GM19395 (cell line): ENCODE measurements around the gene PPP2R2C.

Source experiments
- ATAC-seq: cut with Tn5 transposase; IDR thresholded peaks from one replicate; pipeline ENCODE4 v1.9.1; 2021; ENCODE audit warnings: mild to moderate bottlenecking, moderate library complexity; ENCODE audit not compliant: unreplicated experiment

The PPP2R2C gene

DNA sequence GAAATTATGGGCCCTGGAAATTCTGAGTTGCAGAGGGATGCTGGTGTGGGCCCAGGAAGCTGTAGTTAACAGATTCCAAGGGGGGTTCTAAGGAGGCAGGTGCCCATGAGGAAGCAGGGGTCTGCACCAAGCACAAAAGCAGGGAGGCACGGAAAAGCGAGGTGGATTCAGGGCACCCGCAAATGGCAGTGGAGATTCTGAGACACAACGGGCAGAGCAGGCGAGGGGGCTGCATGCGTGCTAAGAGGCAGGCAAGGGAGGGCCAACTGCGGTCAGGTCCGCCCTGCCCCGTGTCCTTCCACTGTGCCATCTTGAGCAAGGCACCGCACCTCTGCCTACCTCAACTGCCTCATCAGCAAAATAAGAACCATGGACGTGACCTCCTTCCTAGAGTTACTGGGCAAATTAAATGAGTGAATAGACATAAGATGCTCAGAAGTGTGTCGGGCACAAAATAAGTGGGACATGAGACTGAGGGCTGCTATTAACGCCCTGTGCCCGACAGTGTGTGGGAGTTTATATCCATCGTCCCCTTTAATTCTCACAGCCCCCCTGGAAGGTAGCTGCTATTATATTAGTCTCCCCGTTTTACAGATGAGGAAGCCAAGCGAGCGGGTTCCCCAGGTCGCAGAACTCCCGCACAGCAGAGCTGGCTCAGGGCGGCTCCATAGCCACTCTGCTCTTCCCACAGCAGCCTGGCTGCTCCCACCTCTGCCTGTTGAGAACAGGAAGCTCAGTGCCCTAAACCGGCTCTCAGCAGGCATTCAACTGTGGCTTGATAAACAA lies 67.6 kb downstream of the PPP2R2C start:
- no peak for ATAC-seq

DNA sequence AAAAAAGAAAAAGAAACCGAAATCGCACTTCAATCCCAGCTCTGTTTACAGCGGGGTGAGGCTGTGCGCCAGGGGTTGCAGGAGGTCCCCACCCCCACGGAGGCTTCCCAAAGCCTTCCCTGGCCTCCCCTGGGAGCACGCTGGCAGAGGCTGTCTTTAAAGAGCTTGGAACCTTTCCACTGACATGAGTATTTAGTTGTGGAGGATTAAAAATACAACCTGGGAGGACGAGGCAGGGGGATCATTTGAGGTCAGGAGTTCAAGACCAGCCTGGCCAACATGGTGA lies 69.1 kb downstream of the PPP2R2C start:
- ATAC-seq, result no peak

DNA sequence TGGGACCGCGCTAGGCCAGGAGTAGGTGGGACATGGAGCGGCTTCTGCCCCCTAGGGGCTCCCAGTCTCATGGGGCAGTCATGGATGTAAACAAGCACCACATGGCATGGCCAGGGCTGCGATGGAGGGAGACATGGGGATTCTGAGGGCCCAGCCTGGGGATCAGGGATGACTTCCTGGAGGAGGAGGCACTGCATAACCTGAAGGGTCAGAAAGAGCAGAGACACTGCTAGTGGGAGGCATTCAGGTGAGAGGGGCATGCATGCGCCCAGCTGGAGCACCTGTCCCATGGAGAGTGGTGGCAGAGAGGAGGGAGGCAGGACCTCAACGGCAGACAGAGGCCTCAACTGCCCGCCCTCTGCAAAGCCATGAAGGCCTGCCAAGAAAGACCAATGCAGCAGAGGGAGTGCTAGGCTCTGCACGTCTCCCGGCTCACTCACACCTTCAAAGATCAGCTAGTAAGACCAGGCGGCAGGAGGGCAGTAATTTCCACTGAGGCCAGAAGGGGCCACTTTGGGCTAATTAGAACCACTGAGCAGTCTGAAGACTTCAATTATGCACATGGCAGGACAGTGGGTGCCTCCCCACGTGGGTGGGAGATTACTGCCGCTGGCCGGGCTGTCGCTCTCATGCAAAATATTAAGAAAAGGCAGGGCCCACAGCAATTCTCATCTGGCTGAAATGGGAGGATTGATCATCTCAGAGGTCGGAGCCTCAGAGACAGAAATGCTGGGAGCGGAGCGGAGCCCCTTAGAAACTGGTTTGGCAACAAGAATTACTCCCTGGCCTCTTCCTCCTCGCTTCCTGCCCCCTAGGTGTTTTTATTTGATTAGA lies 69.6 kb downstream of the PPP2R2C start:
- no peak for ATAC-seq

GRCh38 chr4:6401797-6402196 lies 70.6 kb downstream of the PPP2R2C start:
- no peak for ATAC-seq

DNA sequence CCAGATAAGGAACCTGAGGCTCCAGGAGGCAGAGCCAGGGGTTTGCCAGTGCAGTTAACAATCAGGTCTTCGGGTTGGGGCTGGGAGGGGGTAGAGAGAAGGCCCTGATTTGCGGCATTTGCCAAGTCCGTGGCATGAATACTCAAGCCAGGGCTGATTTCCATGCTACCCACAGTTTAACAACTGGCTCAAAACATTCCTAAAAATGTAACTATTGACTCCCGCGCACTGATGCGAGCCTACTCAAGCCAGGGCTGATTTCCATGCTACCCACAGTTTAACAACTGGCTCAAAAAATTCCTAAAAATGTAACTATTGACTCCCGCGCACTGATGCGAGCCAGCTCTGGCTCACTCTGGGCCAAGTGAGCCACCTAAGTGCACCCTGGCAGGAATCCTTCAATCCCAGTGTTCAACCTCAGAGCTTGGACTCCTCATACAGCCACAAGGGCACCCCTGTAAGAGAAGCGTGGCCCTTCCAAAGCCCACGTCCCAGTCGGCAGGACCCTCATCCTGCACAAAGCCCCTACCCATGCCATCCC lies 75.6 kb downstream of the PPP2R2C start:
- ATAC-seq, result no peak

DNA sequence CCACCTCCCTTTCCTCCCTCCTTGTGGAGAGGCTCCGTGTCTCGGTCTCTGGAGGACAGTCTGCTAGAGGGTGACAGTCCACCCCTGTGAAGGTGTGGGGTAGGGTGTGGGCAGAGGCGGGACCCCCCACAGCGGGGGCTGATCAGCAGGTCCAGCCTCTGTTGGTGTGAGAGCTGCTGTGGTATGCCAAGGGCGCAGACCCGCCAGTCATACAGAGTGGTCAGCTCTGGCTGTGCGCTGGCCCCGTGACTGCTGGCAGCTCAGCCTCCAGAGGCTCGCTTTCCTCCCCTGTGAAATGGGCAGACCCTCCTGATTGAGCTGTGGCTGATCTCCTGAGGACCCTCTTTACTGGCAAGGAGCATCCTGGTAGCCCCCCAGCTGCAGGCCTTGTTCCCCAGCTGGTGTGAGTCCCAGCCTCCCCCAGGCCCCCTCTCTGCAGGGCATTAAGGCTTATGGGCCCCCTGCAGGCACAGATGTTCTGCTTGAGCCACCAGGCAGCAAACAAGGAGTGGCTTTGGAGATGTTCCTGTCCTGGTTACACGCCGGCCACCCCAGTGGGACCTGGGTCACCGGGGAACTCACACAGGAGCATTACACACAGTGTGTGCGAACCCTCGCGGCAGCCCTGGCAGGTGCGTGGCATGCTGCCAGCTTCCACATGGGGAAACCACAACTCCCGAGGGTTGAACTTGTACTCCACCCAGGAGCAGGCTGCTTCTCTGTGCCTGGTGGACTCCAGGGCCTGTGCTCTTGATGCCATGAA lies 76.8 kb downstream of the PPP2R2C start:
- no peak for ATAC-seq

DNA sequence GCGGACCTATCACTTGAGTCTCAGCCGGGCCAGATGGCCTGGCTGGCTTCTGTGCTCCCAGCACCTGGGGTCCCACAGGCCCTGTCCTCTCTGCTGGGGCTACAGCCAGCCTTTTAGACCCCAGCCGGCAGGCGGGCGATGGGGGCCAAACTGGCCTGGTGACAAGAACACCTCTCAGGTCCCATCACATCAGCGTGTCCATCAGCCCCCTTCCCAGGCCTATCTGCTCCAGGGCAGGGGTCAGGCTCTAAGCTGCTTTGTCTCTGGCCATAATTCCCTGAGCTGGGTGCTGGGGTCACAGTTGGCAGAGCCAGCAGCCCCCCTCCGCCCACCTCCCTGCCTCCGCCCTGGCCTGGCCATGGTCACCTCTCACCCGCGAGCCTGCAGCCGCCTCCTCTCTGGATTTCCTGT lies 77.7 kb downstream of the PPP2R2C start:
- ATAC-seq, result no peak

DNA sequence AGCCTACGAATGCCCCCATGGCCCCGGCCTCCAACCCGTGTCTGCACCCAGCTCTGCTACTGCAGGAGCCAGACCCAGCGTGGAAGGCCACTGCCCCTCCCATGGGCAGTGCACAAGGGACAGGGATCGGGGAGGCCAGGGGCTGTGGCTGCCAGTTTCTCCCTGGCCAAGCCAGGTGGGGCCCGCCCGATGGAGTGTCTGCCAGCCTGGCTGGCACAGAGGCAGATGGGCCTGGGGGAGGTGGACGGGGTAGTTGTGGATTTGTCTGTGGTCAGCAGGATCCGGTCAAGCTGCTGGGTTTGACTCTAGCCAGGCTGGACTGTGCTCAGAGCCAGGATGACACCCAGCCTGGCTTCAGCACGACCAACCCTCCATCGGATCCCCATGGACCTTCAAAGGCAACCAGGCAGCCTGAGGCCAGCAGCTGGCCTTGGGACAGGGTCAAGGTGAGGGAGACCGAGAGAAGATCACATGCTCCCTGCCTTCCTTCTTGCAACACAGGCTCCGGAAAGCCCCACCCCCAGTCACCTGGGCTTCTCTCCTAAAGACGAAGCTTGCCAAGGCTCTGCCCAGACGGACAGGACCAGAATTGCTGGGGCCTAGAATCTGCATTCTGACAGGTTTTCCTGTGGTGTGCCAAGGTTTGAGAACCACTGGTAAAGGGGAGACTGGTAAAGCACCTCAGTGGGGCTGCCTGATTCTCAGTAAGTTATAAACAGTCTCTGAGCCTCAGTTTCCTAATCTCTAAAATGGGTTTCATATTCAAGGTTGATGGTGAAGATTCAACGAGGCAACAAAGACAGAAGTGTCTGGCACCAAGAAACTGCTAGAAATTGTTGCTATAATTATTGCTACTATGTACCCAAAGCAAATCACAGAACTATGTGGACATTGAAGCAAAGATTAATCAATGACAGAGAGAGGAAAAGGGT lies 78.6 kb downstream of the PPP2R2C start:
- ATAC-seq, result no peak

DNA sequence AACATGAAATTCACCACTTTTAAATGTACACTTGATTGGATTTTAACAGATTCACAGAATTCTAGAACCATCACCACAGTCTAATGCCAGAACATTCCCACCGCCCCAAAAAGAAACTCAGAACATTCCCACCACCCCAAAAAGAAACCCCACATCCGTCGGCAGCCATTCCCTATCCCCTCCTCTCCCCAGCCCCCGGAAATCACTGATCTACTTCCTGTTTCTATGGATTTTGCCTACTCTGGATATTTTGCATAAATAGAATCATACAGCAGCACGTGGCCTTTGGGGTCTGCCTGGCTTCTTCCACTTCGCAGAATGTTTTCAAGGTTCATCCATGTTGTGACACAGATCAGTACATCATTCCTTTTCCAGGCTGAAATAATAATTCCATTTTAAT lies 79.3 kb downstream of the PPP2R2C start:
- no peak for ATAC-seq

DNA sequence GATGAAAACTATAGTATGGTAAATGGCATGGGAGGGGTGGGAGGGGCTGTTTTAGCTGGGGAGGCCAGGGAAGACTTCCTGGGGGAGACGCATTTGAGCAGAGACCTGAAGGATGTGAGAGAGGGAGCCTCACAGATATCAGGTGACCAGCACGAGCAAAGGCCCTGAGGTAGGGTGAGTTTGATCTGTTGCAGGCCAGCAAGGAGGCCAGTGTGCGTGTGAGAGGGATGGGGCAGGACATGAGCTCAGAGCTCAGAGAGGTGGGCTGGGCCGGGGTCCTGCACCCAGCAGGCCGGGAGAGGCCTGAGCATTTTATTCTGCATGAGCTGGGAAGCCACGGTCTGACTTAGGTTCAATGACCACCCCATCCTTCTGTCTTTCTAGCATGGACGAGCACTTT lies 80.0 kb downstream of the PPP2R2C start:
- ATAC-seq, result no peak

DNA sequence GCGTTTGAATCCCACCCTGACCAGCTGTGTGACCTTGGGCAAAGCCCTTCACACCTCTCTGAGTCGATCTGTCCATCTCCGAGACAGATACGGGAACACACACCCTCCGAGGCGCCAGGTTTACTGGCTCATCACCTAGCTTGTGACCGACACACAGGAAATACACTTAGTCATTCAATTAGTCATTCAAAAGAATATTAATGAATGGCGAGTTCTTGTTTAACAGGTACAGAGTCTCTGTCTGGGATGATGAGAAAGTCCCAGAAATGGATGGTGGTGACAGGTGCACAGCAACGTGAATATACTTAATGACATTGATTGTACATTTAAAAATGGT lies 80.6 kb downstream of the PPP2R2C start:
- no peak for ATAC-seq

DNA sequence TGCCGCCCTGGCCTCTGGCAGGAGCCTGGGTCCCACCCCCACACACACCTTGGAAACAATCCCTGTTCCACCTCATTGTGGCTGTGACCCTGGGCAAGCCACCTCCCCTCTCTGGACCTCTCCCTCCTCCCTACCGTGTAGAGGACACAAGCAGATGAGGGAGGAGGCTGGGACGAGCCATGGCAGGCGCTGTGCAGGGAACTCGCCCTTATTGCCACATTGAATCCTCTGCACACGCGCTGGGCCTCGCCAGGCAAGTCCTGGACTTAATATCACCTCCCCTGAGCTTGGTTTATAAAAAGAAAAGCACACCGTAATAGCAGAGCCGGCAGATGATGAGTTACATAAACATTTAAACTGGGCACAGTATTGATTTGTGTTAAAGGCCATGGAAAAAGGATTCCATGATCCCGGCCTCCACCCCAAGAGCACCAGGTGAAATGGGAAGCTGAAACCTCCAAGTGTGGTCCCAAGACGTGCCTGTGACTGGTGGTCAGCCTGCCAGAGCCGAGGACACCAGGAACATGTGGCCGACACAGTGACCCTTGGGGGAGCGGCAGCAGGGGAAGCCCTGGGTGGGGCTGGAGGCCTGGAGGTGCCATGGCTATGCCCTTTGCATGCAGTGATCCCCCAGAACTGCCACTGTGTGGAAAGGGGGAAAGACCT lies 81.1 kb downstream of the PPP2R2C start:
- no peak for ATAC-seq

DNA sequence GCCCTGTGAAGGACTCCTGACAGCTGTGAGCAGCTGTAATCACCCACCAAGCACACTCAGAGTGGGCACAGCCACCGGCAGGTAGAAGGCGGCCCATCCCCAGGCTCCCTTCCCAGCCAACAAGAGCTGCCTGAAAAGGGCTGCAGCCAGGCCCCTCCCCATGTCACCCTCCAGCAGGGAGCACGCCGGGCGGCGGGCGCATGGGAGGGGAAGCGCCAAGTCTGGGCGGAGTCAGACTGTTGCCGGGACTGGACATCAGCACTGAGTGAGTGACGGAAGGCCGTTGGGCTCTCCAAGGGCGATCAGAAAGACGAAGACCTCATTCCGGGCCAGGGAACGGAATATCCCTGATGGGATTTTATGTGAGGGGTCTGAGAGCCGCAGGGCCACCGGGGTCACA lies 82.1 kb downstream of the PPP2R2C start:
- ATAC-seq, result no peak

DNA sequence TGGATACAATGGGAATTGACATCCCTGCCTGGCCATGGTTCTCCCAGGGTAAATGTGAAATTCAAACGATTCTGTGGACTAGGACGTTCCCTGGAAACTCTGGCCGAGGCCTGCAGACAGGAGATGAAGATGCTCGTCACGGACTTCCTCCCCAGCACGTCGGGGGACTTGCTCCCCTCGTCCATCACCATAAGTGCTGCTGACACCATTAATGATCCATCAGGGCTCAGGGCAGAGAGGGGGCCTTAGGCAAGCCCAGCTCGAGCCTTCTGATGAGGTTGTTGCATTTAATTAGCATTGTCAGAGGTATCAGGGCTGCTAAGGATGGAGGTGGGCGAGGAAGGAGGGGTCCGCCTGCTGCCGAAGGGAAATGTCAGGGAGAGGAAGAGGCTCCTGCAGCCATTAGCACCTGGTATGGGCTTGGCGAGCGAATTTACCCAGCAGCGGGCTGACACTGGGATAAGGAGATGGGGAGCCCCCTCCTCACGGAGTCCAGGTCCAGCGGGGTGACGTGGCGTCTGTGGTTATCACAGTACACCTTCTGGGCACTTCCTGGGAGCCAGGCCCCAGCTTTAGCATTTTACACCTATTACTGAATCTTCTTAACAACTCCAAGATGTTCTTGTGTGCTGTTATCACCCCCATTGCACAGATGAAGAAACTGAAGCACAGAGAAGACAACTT lies 83.1 kb downstream of the PPP2R2C start:
- no peak for ATAC-seq

- ATAC-seq, result no peak
Measured at GRCh38 chr4:6388713-6389112, 83.7 kb downstream of the PPP2R2C start.

DNA sequence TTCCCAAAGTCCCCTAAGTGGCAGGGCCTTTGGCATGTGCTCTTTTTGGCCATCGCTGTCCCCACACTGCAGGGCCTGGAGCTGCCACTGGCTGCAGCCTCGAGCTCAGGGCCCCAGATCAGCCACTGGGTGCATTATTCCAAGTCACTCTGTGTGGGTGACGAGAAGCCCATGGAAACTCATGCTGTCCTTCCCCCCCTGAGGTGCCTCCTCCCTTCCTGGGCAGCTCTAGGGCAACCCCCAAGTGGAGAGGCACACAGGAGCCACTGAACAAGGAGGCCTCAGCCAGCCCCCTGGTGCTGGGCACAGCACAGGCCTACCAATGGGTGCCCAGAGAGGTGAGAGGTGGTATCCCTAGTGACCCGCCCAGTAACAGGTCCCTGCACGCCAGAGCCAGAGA lies 84.5 kb downstream of the PPP2R2C start:
- ATAC-seq, result no peak

GRCh38 chr4:6386091-6386490 lies 86.3 kb downstream of the PPP2R2C start:
- no peak for ATAC-seq

DNA sequence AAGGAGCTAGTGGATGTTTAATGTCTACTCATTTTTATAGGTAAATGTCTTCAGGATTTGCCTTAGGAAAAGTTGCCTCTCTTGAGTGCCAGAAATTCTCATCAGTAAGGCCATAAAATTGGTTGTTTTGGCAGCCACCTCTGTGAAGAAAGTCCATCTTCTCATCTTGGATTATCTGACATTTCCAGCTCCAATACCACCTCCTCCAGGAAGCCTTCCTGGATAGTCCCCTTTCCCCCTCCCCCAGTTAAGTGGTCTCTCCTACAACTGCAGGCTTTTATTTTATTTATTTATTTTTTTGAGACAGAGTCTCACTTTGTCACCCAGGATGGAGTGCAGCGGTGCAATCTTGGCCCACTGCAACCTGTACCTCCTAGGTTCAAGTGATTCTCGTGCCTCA lies 87.1 kb downstream of the PPP2R2C start:
- ATAC-seq, result no peak

GRCh38 chr4:6384541-6384940 lies 87.9 kb downstream of the PPP2R2C start:
- ATAC-seq, result no peak
